D721Med (cell line): ENCODE measurements around the gene IQGAP3.
"Not testable (repeated sequence)": the region's sequence is repeated elsewhere in the genome, so short reads cannot be mapped to it uniquely, and the experiment has no call there.

Experiments used
- DNase-seq: peaks from one replicate; pipeline ENCODE4 v3.0.0; 2011; ENCODE audit warnings: low spot score; ENCODE audit not compliant: insufficient read length
- FAIRE-seq: peaks from 2 replicates; lab custom pipeline; 2011; peaks lifted over from hg19 to GRCh38; lab: Jason Lieb, UNC
- CTCF ChIP-seq: IDR thresholded peaks from 2 replicates; pipeline ENCODE4 v1.5.1; 2012; ENCODE audit warnings: mild to moderate bottlenecking, control low read depth; ENCODE audit not compliant: insufficient read depth; ENCODE audit errors: missing control alignments

Gene IQGAP3

GRCh38 chr1:156553860-156554485 is 18.4 kb downstream of the IQGAP3 start:
- FAIRE-seq (no peak), DNase-seq (no peak)
- no peak for TF ChIP-seq CTCF

- not testable (repeated sequence) for FAIRE-seq, DNase-seq
Observed at GRCh38 chr1:156552937-156553336, 19.4 kb downstream of the IQGAP3 start.

GRCh38 chr1:156552518-156552917 is 19.8 kb downstream of the IQGAP3 start:
- FAIRE-seq: no peak
- no peak for DNase-seq
- TF ChIP-seq CTCF: no peak

- TF ChIP-seq CTCF: no peak
- DNase-seq (no peak), FAIRE-seq (no peak)
Observed at GRCh38 chr1:156551869-156552268, 20.5 kb downstream of the IQGAP3 start.

- no peak for TF ChIP-seq CTCF
- DNase-seq (no peak), FAIRE-seq (no peak)
Observed at GRCh38 chr1:156551066-156551643, 21.2 kb downstream of the IQGAP3 start.

GRCh38 chr1:156550346-156550745 is 22.0 kb downstream of the IQGAP3 start:
- FAIRE-seq (no peak), DNase-seq (no peak)
- no peak for TF ChIP-seq CTCF

GRCh38 chr1:156549831-156550230 is 22.5 kb downstream of the IQGAP3 start:
- DNase-seq: no peak
- TF ChIP-seq CTCF: no peak
- no peak for FAIRE-seq

GRCh38 chr1:156549390-156549789 is 23.0 kb downstream of the IQGAP3 start:
- no peak for TF ChIP-seq CTCF
- FAIRE-seq (no peak), DNase-seq (no peak)
